ENCODE results near the gene SPNS1.
"Not testable (repeated sequence)": the region's sequence is repeated elsewhere in the genome, so short reads cannot be mapped to it uniquely, and the experiment has no call there.

The SPNS1 gene

GRCh38 chr16:28990375-28991040 is 15.9 kb downstream of the SPNS1 start:
- peak; percentile 85 for DNase-seq

DNA sequence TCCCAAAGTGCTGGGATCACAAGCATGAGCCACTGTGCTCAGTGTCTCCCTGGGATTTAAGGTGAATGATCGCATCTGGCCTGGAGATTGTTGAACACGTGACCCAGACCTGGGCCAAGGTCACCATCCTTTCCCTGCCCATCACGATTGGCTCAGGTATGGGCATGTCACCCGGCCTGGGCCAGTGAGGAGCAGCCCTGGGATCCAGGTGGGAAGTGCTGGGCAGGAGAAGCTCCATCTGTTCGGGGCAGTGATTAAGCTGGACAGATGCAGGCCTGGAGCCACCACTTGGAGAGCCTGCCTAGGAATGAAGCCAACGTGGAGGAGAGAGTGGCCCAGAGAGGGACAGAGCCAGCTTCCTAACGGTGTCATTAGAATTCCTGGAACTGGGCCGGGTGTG is 17.1 kb downstream of the SPNS1 start:
- DNase-seq: no peak

- DNase-seq: no peak
These were observed 17.9 kb downstream of the SPNS1 start for GRCh38 chr16:28992496-28992895.

GRCh38 chr16:28998837-28999236 is 24.3 kb downstream of the SPNS1 start:
- DNase-seq: no peak

GRCh38 chr16:28999577-28999976 is 25.0 kb downstream of the SPNS1 start:
- no peak for DNase-seq

GRCh38 chr16:29000019-29000418 is 25.4 kb downstream of the SPNS1 start:
- DNase-seq: no peak

GRCh38 chr16:29004496-29005139 is 30.0 kb downstream of the SPNS1 start:
- DNase-seq: not testable (repeated sequence)

GRCh38 chr16:29007730-29008593 is 33.4 kb downstream of the SPNS1 start:
- DNase-seq: peak; percentile 83

DNA sequence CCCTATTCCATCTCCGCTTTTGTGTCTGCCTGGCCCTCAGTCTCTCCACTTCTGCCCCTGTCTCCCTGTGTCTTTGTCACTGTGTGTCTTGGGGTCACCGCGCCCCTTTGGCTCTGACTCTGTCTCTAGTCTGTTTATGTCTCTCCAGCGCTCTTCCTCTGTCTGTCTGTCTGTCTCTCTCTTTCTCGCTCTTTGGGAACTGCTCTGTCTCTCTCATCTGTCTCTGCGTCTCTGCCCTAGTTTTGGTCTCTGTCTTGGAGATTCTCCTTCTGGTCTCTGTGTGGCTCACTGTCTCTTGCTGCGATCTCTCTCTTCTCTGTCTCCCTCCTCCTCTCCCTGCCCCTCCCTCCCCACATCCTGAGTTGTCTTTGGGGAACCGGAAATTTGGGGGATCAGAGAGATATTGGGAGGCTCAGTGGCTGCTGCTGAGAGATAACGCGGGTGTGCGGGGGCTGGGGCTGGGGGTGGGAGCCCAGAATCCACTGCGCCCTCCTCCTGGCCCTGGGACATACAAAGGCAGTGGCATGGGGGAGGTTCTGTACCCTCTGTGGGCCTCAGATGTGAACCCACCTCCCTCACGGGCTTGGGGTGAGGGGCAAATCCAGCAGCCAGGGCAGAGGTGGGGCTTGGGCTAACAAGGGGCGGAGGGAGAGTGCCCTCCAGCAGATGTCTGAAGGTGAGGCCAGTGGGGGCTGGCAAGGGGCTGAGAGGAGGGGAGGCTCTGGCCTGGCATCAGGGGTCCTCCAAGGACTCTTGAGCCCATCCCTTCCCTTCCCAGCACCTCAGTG is 34.7 kb downstream of the SPNS1 start:
- DNase-seq: peak; percentile 77

GRCh38 chr16:29009838-29010166 is 35.2 kb downstream of the SPNS1 start:
- DNase-seq: no peak

DNA sequence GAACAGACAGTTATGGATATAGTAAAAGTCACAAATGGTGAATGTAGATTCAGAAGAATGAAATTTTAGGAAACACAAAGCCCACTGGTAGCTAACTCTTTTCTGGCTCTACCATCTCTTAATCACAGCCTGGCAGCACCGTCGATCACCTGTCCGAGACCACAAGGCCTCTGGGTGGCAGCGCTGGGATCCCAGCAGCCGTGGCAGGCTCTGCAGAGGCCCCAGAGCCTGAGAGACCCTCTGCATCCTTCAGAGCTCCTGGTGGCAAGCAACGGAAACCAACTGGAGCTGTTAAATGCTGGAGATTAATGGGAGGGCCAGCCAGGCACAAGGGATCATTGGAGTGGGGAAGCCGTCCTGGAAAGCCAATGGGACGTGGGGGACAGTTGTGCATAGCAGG is 36.5 kb downstream of the SPNS1 start:
- DNase-seq: no peak

- DNase-seq: no peak
These were observed 37.3 kb downstream of the SPNS1 start for GRCh38 chr16:29011851-29012250.

GRCh38 chr16:29012913-29013553 is 38.5 kb downstream of the SPNS1 start:
- peak; percentile 70 for DNase-seq

DNA sequence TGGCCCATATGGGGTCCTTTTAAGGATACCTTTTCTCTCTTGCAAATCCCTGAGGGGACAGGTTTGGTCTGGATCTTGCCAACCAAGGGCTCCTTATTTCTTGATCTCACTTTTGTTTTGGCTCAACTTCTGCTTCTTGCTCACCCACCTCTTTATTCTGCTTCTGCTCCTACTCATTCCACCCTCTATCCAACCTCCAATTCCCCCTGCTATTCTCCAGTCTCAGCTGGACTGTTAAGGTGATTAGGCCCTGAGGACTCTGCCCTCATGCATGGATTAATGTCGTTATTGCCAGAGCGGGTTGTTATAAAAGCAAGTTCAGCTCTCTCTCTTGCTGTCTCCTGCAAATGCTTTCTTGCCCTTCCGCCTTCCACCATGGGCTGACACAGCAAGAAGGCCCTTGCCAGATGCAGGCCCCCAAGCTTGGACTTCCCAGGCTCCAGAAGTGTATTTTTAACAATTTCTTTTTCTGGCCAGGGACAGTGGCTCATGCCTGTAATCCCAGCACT is 40.0 kb downstream of the SPNS1 start:
- no peak for DNase-seq

- no peak for DNase-seq
These were observed 47.6 kb downstream of the SPNS1 start for GRCh38 chr16:29022196-29022595.

DNA sequence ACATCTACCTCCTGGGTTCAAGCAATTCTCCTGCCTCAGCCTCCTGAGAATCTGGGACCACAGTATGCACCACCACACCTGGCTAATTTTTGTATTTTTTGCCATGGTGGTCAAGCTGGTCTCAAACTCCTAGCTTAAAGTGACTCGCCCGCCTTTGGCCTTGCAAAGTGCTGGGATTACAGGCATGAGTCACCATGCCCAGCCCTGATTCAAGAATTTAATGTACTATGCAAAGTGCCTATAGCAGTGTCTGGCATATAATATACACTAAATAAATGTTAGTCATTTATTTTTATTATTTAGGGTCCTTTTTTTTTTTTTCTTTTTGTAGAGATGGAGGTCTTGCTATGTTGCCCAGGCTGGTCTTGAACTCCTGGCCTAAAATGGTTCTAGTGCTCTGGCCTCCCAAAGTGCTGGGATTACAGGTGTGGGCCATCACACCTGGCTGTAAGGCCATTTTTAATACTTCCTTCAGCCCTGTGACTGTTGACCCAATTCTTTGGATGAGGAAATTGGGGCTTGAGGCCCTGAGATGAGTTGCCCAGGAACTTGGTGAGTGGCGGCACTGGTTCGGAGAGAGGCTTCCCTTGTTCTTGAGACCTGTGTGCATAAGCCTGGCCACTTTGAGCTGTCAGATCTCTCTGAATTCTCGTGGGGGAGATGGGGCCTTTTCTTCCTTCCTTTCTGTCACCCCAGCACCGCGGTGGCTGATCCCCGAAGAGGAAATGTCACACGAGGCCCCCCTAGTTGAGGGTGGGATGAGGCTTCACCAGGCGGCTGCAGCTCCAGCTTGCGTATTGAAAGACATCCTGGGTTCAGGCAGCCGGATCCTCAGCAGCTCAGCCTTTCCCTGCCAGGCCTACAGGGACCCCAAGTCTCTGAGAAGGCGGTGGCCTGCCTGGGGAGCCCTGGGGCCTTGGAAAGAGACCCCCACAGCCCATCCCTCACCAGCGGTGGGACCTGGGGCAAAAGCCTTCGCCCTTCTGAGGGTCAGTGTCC is 49.0 kb downstream of the SPNS1 start:
- peak; percentile 72 for DNase-seq

DNA sequence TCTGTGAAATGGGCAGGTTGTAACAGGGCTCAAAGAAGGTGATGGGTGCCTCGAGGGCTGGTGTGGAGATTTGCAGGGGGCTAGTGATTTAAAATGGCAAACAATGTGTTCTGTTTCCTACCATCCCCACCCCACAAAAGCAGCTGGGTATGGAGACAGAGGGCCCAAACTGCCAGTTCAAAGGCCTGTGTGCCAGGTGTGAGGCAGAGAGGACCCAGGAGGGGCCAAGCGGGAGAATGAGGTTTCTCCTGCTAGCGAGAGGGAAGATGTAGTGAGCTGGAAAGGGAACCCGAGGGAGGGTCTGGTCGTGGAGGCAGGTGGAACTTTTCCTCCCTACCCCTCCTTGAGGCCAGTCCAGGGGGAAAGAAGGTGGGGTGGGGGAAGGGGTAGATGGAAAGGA is 49.7 kb downstream of the SPNS1 start:
- DNase-seq: peak; percentile 71

GRCh38 chr16:29025218-29025617 is 50.6 kb downstream of the SPNS1 start:
- peak; percentile 70 for DNase-seq

DNA sequence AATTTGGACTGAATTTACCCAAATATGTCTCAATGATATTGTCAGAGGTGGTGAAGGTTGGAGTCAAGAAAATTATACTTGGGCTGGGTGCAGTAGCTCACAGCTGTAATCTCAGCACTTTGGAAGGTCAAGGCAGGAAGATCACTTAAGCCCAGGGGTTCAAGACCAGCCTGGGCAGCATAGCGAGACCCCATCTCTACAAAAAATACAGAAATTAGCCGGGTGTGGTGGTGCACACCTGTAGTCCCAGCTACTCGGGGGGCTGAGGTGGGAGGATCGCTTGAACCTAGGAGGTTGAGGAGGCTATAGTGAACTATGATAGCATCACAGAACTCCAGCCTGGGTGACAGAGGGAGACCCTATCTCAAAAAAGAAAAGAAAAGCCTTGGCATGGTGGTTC is 51.2 kb downstream of the SPNS1 start:
- peak; percentile 55 for DNase-seq

GRCh38 chr16:29028457-29029167 is 54.0 kb downstream of the SPNS1 start:
- DNase-seq: peak; percentile 59
